ENCODE results near the gene COL16A1. TPM values are rescaled to one million over a fixed set of nuclear protein-coding genes. Genes with fewer than 3 reads are reported as not detected.

Gene COL16A1
- total and polyA plus RNA-seq, 2 of the 4 experiments (the other 2 are of a cell fraction): 34.2 to 62.8 TPM

- H2AK9ac ChIP-seq (replicated peaks; ENCODE audit: low read depth, low read length, poor library complexity): peak overlapping the region; percentile 87
- no peaks in the 10 kb centered on the region for H3K27me3 ChIP-seq (ENCODE audit: control insufficient read depth, insufficient read depth, low read length)
- no peak overlapping the region for H4K8ac ChIP-seq (ENCODE audit: low read depth in 2 of 2, low read length in 2 of 2)
- DNase-seq: no peak
- no peak overlapping the region for H2BK20ac ChIP-seq (ENCODE audit: low read depth, low read length)
- TF ChIP-seq CTCF (conservative IDR thresholded peaks at IDR 0.05; ENCODE audit: low read depth, low read length): no peak
- ATAC-seq (ENCODE audit: low read depth): no peak
- peaks cover 21% of the 10 kb centered on the region for H3K4me1 ChIP-seq (ENCODE audit: control insufficient read depth, insufficient read depth, low read length)
- no peak overlapping the region for H2BK5ac ChIP-seq (ENCODE audit: low read depth, low read length, poor library complexity, severe bottlenecking)
- H3K9me1 ChIP-seq (ENCODE audit: insufficient read depth, low read length): peaks cover 5% of the 10 kb centered on the region; the same call in 1 of the 2 replicates
- H3K9ac ChIP-seq (ENCODE audit: low read depth, low read length): no peak overlapping the region
- H3K4ac ChIP-seq (ENCODE audit: low read depth, low read length): no peak overlapping the region
- peak overlapping the region; percentile 47 for H2AFZ ChIP-seq (replicated peaks; ENCODE audit: low read length, poor library complexity)
- H3K9me3 ChIP-seq (ENCODE audit: control insufficient read depth, insufficient read depth, low read length): no peaks in the 10 kb centered on the region
- H3K4me3 ChIP-seq (ENCODE audit: insufficient read depth, low read depth, low read length): no peak overlapping the region
- ChIA-PET CTCF (interaction anchor here (0.8 to 1.7 kb wide), 11 partner anchors 9 to 316 kb away, joined by 3 to 9 read pairs (median 4); partner anchors contain the start of genes COL16A1 and PEF1), POLR2A (ENCODE audit: unreplicated experiment) (interaction anchor here (0.8 kb wide), 1 partner anchor 42 kb away, joined by 3 read pairs; the partner anchor contains the start of gene COL16A1)
- H3K18ac ChIP-seq (ENCODE audit: low read depth, low read length): no peak overlapping the region
- no peak overlapping the region for H4K5ac ChIP-seq (ENCODE audit: low read depth, low read length)
- in situ Hi-C loops (cut with MboI; ENCODE audit: low sequenced_read_pairs) (loop anchor here (10.0 kb wide), 1 partner anchor 81 kb away; no protein-coding TSS in a partner anchor), dilution Hi-C loops (cut with HindIII; ENCODE audit: low sequenced_read_pairs, unreplicated experiment) (no loop called here), intact Hi-C loops (cut with micrococcal nuclease) (loop anchor here (1.0 to 5.0 kb wide), 3 partner anchors 44 to 184 kb away; partner anchors contain the start of gene COL16A1)
- H3K27ac ChIP-seq (ENCODE audit: insufficient read depth, low read length): no peak overlapping the region
- 38% methylated on average over 8 of the region's 15 CpGs; no CpG with 5 or more reads in 1 of the 2 experiments for WGBS, 2 experiments (ENCODE audit: extremely low coverage in 2 of 2, insufficient read length in 1 of 2)
- H2BK15ac ChIP-seq (ENCODE audit: low read depth, low read length): no peak overlapping the region
- BruUV-seq (replicated peaks): no TSS peak
- H3K4me2 ChIP-seq (ENCODE audit: low read depth, low read length): no peak overlapping the region
- no peaks in the 10 kb centered on the region for H3K36me3 ChIP-seq (ENCODE audit: control insufficient read depth, insufficient read depth, low read length)
- H3K79me1 ChIP-seq (ENCODE audit: low read depth in 1 of 2, low read length in 2 of 2): peaks cover 0 to 3% of the 10 kb centered on the region in 2 experiments; a peak in 1 of 4 replicates
- peaks cover 29% of the 10 kb centered on the region for H4K20me1 ChIP-seq (ENCODE audit: insufficient read depth, low read length)
- no peak overlapping the region for H2BK120ac ChIP-seq (ENCODE audit: low read depth, low read length)
- H4K91ac ChIP-seq (ENCODE audit: insufficient read depth, low read depth, low read length): no peak overlapping the region
- H2AK5ac ChIP-seq (ENCODE audit: low read depth, low read length): no peak overlapping the region
- H3K56ac ChIP-seq (ENCODE audit: extremely low read depth, insufficient read depth, low read length): no peak overlapping the region
- H3K14ac ChIP-seq (replicated peaks; ENCODE audit: low read depth, low read length): no peak overlapping the region
- no peak overlapping the region for H3K23ac ChIP-seq (ENCODE audit: low read depth, low read length)
Measured at GRCh38 chr1:31745946-31746670, 42.3 kb upstream of the COL16A1 start.

Measured in IMR-90 (cell line).